Stimulated activated CD4-positive, alpha-beta T cell treated with anti-CD3 and anti-CD28 coated beads, Interleukin-2, amount 100 ng/mL, for 24 hours (primary cell): Measurements from ENCODE around the gene SUCLG2.
"Not testable (repeated sequence)": the region's sequence is repeated elsewhere in the genome, so short reads cannot be mapped to it uniquely, and the experiment has no call there.

Source experiments
- DNase-seq, 2 donors: peaks; one replicate each; pipeline ENCODE4 v3.0.0-alpha.2; 2020

Gene SUCLG2

GRCh38 chr3:67602816-67603215 lies 51.6 kb downstream of the SUCLG2 start:
- DNase-seq = no peak

- no peak for DNase-seq
These were observed 52.3 kb downstream of the SUCLG2 start for GRCh38 chr3:67601919-67602608.

- DNase-seq = no peak
These were observed 53.0 kb downstream of the SUCLG2 start for GRCh38 chr3:67601385-67601784.

GRCh38 chr3:67599821-67600220 lies 54.6 kb downstream of the SUCLG2 start:
- DNase-seq = no peak

- no peak for DNase-seq
These were observed 55.4 kb downstream of the SUCLG2 start for GRCh38 chr3:67598814-67599556.

DNA sequence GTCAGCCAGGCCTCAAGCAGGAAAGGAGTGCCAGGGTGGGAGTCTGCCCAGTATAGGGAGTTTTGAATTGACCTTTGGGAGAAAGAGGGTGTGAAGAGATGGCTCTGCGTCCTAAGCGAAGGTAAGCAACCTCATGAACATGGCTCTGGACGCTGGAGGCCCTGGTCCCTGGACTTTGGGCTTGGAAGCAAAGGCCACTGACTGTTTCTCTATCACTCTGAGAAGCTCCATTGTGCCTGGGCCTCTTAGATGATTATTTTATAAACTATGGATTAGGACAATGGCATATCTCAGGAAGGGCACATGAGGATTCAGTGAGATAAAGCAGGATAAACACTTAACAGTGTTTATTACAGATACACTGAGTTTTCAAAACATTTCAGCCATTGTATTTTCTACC lies 59.0 kb downstream of the SUCLG2 start:
- DNase-seq = no peak

DNA sequence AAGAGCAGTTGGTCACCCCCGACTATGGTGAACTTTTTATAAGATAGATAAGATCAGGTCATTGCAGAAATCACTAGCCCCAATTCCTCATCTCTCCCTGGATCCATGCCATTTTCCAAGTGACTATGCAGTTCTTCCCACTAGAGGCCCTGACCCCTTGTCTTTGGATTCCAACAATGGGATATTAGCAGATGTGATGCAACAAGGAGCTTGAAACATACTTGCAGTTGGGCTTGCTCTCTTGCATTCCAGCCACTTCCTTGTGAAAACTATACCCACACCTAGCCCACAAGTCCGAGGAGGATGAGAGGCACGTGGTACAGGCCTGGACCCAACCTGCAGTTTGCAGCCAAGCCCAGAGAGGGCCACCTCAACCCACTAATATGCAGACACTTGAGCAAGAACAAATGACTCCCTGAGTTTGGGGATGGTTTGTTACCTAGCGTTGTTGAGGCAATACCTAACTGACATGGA lies 60.6 kb downstream of the SUCLG2 start:
- DNase-seq = no peak

- DNase-seq = no peak
These were observed 62.4 kb downstream of the SUCLG2 start for GRCh38 chr3:67592057-67592456.

- DNase-seq = no peak
These were observed 66.6 kb downstream of the SUCLG2 start for GRCh38 chr3:67587811-67588210.

DNA sequence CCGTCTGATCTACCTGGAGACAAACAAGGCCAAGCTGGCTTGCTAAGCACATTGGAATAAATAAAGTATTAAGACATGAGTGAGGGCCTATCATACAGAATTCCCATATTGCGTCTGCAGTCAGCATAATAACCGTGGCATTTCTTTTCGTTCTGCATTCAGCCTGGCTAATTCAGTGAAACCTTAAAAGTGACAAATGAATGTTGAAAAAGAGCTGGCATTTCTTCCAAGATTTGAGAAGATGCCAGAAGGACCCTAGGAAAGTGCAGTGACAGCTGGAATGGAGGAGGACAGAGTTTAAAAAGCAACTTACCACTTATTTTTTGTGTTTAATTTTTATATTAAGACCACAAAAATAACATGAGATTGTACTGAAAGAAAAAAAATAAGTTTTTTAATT lies 67.1 kb downstream of the SUCLG2 start:
- no peak for DNase-seq

GRCh38 chr3:67584608-67585007 lies 69.8 kb downstream of the SUCLG2 start:
- DNase-seq = not testable (repeated sequence)

- no peak for DNase-seq
These were observed 73.9 kb downstream of the SUCLG2 start for GRCh38 chr3:67580430-67581000.

GRCh38 chr3:67578416-67578815 lies 76.0 kb downstream of the SUCLG2 start:
- no peak for DNase-seq

DNA sequence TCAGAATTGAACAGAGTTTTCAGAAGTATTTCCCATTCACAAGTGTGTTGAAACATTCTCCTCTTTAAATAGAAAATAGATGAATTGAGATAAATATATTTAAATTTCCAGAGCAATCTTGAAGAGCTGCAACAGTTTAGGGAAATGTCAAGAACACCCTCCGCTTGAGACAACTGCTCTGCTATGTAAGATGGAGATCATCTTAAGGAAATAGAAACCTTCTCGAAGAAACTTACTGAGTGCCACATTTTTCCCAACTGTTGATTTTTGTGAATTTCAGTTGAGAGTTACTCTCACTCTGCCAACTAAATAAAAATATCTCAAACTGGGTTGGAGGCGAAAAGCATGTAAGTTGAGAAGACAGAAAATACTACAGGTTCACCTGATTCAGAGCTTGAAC lies 78.0 kb downstream of the SUCLG2 start:
- DNase-seq = no peak

DNA sequence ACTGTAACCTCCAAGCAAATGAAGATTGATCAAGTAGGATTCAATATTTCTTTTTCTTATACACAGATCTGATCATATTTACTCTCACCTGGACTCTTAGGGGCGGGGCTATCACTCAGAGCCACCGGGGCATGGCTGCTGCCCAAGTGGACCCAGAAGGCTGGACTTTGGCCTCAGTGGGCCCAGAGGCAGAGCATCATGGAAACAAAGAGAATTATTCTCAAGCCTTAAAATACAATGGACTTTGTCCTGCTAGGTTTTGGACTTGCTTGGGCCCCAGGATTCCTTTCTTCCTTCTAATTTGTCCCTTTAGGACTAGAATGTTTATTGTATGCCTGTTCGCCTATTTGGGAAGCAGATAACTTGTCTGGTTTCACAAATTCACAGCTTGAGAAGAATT lies 85.1 kb downstream of the SUCLG2 start:
- DNase-seq = no peak

DNA sequence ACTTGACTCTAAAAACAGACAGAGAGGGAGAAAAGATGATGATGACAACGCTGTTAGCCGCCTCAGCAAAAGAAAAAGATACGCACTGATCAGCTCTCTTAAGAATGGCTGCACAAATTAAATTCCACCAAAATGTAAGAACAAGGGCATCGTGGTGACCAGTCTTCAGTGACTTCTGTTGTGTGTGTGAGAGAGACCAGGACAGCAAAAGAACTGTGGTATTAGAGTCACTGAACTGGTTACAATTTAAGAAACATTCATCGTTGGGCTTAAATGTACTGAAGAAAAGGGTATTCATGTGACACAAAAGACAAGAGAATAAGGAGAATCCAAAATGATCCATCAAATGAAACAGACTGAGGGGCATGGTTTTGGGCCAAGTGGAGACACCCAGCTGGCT lies 86.5 kb downstream of the SUCLG2 start:
- DNase-seq = no peak

DNA sequence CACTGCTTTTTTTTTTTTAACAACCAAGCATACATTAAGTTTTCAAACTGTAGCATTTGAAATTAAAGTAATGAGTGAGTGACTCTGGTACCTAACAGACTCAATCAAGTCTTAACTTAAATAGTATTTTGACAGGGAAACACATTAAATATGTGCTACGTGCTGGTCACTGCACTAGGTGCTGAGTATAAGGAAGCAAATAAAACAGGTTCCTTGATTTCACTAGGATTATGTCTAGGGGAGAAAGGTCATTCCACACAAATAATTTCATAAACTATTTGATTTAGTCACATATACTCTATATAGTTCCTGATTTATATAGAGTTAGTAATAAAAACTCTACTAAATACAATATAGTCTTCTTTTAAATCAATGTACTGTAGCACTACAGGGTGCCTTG lies 89.4 kb downstream of the SUCLG2 start:
- no peak for DNase-seq

GRCh38 chr3:67564008-67564407 lies 90.4 kb downstream of the SUCLG2 start:
- no peak for DNase-seq

DNA sequence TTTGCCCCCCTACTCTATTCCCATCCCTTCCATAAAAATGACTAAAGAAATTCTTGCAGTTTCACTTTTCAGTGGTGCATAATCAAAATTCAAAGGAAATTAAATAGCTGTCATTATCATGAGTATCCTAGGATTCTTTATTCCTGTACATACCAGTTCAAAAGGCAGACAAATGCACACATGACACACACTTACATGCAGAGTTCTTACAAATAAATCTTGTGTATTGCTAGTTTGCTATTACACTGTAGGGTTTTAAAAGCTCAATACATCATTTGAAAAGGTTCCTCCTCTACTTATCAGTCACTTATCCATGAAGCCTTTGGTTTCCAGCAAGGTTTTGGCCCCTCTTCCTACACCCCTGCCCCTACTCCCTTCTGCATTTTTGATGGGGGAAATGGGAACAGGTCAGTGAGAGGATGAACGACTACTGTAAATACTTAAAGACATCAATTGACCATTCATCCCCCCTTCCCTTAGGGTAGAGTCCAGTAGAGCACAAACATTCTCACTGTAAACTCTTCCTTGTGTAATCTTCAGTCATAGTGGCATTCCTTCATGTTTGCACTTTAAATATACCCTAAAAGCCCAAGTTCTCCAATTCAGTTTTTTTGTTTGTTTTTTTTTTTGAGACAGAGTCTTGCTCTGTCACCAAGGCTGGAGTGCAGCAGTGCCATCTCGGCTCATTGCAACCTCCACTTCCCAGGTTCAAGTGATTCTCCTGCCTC lies 92.6 kb downstream of the SUCLG2 start:
- DNase-seq = no peak

GRCh38 chr3:67561266-67561665 lies 93.1 kb downstream of the SUCLG2 start:
- no peak for DNase-seq

DNA sequence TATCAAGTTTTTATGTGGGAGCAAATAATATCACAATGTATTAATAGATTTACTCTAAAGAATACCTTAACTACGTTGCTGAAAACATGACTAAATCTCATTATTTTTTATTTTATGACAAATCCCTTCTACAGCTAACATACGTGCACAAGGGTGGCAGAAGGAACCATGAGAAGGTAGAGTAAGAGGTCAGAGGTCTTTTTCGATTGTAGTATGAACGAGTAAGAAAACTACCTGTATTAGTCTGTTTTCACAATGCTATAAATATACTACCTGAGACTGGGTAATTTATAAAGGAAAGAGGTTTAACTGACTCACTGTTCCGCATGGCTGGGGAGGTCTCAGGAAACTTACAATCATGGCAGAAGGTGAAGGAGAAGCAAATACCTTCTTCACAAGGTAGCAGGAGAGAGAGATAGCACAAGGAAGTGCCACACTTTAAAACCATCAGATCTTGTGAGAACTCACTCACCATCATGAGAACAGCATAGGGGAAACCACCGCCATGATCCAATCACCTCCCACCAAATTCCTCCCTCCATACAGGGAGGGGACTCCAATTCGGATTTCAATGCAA lies 95.3 kb downstream of the SUCLG2 start:
- DNase-seq = no peak

DNA sequence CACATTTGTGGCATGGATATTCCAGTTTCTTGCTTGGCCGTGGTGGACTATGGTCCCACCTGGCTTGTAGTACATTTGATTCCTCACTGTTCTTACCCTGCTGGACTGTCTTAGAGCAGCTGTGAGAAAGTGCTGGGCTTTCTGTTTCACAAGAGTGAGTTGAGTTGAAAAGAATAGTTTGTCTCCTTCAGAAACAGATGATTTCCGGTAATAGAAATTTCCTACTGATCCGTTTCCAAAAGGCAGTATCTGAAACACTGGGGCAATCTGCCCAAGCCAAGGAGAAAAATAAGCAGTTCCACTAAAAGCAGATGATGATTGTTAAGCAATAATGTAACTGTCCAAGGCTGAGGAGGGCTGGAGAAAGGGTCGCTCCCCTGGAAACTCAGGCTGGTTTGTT lies 96.0 kb downstream of the SUCLG2 start:
- no peak for DNase-seq

DNA sequence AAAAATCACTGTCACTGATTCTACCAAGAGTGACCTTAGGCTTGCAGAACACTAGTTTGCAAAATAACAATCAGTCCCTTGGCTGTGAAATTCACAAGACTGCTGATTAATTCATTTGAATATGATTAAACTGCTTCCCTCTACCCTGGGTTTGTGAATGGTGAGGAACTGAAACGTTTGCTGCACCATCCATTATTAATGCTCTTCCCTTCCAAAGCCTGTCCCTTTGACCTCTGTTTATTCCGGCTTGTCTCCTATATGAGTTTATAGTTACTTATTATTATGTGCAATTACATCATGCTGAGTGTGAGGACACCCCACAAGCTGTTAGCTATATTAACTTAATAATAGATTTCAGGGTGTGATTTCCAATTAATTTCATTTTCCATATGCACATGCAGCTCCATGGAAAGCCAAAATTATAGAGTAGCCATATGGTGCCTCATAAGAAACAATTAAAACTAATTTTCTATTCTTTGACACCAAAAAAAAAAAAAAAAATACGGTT lies 96.5 kb downstream of the SUCLG2 start:
- DNase-seq = no peak
